Fibroblast of the aortic adventitia (primary cell): ENCODE results near the gene ZNF8. TPM values are rescaled to one million over a fixed set of nuclear protein-coding genes. Genes with fewer than 3 reads are reported as not detected.

Experiments
- DNase-seq: peaks from one replicate; pipeline ENCODE4 v3.0.0-alpha.2; 2010; ENCODE audit warnings: low read depth
- H3K4me3 ChIP-seq: 2 replicates; pipeline ENCODE4 v1.5.1; 2011; ENCODE audit warnings: low read depth, mild to moderate bottlenecking, control low read depth, low read length, moderate library complexity
- CTCF ChIP-seq: IDR thresholded peaks from 2 replicates; pipeline ENCODE4 v1.5.1; 2011; ENCODE audit warnings: mild to moderate bottlenecking, low read length, control low read depth, inconsistent platforms; ENCODE audit not compliant: insufficient read depth
- total RNA-seq: library from RNA; depleted of rRNA; stranded (reverse); fragments of >200 nt; gene quantifications from 2 replicates; pipeline ENCODE4 v1.2.3, GENCODE V29; 2012; ENCODE audit warnings: low replicate concordance

Gene ZNF8
- total RNA-seq, 1 donor: 7.6 TPM

DNA sequence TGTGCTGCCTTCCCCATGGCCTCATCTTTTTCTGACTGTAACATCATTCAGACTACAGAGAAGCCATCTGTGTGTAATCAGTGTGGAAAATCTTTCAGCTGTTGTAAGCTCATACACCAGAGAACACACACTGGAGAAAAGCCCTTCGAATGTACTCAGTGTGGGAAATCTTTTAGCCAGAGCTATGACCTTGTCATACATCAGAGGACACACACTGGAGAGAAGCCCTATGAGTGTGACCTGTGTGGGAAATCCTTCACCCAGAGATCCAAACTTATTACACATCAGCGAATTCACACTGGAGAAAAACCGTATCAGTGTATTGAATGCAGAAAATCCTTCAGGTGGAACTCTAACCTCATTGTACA lies 17.2 kb upstream of the ZNF8 start:
- no peak for TF ChIP-seq CTCF
- DNase-seq: no peak
- H3K4me3 ChIP-seq: no peak overlapping the region

GRCh38 chr19:58261968-58262921 lies 16.5 kb upstream of the ZNF8 start:
- DNase-seq: peak; percentile 4
- TF ChIP-seq CTCF: no peak
- no peak overlapping the region for H3K4me3 ChIP-seq

- DNase-seq: no peak
- no peak for TF ChIP-seq CTCF
- H3K4me3 ChIP-seq: no peak overlapping the region
Measured at GRCh38 chr19:58262922-58263296, 15.8 kb upstream of the ZNF8 start.

- no peak for DNase-seq
- H3K4me3 ChIP-seq: no peak overlapping the region
- no peak for TF ChIP-seq CTCF
Measured at GRCh38 chr19:58265100-58265499, 13.7 kb upstream of the ZNF8 start.

GRCh38 chr19:58268344-58268743 lies 10.4 kb upstream of the ZNF8 start:
- no peak for DNase-seq
- TF ChIP-seq CTCF: no peak
- H3K4me3 ChIP-seq: no peak overlapping the region

DNA sequence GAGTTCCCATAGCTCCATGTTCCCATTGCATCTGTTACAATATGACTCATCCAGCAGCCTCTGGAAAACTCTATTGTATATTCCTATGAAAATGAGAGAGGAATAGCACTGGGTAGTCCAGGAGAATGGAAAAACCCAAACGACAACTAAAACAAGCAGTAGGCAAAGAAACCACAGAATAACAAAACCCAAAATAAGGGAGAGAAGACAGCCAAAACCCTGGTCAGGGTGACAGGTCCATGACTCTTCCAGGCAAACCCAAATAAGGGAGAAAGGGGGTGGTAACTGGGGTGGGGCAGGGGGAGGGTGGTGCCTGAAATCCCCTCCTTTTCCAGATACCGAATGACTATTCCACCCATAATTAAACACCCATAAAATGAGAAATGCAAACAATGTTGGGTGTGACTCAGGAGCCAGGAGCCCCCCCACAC lies 4.0 kb upstream of the ZNF8 start:
- H3K4me3 ChIP-seq: no peak overlapping the region
- no peak for DNase-seq
- no peak for TF ChIP-seq CTCF
